Calu3 (cell line): ENCODE results near the gene IPO9. TPM values are rescaled to one million over a fixed set of nuclear protein-coding genes. Genes with fewer than 3 reads are reported as not detected.

Experiments
- BruUV-seq: library from RNA; stranded (reverse); fragments of 400-500 nt; replicated peaks from 2 replicates; lab custom pipeline; 2021; lab: Mats Ljungman, UMichigan
- CTCF ChIA-PET: fragments of 300-600 bp; sonication (Branson Sonifier 250); formaldehyde crosslinking; loops from one replicate; lab custom pipeline; 2022; ENCODE audit warnings: antibody characterized with exemption; lab: Charles Lee
- DNase-seq: peaks from one replicate; pipeline ENCODE4 v3.0.0; 2022
- H3K27ac Mint-ChIP-seq: one replicate; pipeline ENCODE4 v1.8.0; 2022; ENCODE audit warnings: mixed read lengths; ENCODE audit not compliant: unreplicated experiment
- H3K27me3 Mint-ChIP-seq: one replicate; pipeline ENCODE4 v1.8.0; 2022; ENCODE audit warnings: mixed read lengths; ENCODE audit not compliant: unreplicated experiment
- H3K36me3 Mint-ChIP-seq: one replicate; pipeline ENCODE4 v1.8.0; 2022; ENCODE audit warnings: mild to moderate bottlenecking, moderate library complexity, mixed read lengths; ENCODE audit not compliant: insufficient read depth, unreplicated experiment
- H3K4me1 Mint-ChIP-seq: one replicate; pipeline ENCODE4 v1.8.0; 2022; ENCODE audit warnings: mild to moderate bottlenecking, low read depth, mixed read lengths; ENCODE audit not compliant: unreplicated experiment
- H3K4me3 Mint-ChIP-seq: one replicate; pipeline ENCODE4 v1.8.0; 2022; ENCODE audit warnings: mild to moderate bottlenecking, low read depth, moderate library complexity, mixed read lengths; ENCODE audit not compliant: unreplicated experiment
- H3K9me3 Mint-ChIP-seq: one replicate; pipeline ENCODE4 v1.8.0; 2022; ENCODE audit warnings: low read depth, mixed read lengths; ENCODE audit not compliant: unreplicated experiment
- intact Hi-C: fragments of 100-400 bp; cut with micrococcal nuclease; formaldehyde crosslinking; loops from one replicate; pipeline ENCODE4 v1.10.0; 2022; ENCODE audit not compliant: unreplicated experiment
- total RNA-seq: library from RNA; stranded (reverse); gene quantifications from 2 replicates; pipeline ENCODE4 v1.2.3, GENCODE V29; 2022
- TF ChIP-seq, protein P1 (sequence below): fragments of 200-600 bp; IDR thresholded peaks from one replicate; pipeline ENCODE4 v1.8.0; 2022; ENCODE audit warnings: antibody characterized with exemption; ENCODE audit not compliant: unreplicated experiment

Gene IPO9
- total RNA-seq, 1 experiment from 2014 or later = 98.8 TPM

DNA sequence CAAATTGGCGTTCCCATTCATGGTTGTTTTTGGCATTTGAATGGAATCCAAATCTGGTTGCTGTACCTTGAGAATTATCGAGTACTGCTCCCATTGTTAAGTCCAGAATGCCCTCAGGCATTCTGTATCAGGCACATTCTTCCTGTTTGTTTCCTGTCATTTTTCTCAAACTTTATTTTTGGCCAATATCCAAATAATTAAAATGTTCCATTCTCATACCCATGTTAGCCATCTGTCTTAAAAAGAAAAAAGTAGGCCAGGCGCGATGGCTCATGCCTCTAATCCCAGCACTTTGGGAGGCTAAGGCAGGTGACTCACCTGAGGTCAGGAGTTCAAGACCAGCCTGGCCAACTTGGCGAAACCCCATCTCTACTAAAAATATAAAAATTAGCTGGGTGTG is 30.5 kb downstream of the IPO9 start:
- H3K27ac Mint-ChIP-seq = no peak overlapping the region
- no peak overlapping the region for H3K4me3 Mint-ChIP-seq
- TF ChIP-seq, protein P1, sequence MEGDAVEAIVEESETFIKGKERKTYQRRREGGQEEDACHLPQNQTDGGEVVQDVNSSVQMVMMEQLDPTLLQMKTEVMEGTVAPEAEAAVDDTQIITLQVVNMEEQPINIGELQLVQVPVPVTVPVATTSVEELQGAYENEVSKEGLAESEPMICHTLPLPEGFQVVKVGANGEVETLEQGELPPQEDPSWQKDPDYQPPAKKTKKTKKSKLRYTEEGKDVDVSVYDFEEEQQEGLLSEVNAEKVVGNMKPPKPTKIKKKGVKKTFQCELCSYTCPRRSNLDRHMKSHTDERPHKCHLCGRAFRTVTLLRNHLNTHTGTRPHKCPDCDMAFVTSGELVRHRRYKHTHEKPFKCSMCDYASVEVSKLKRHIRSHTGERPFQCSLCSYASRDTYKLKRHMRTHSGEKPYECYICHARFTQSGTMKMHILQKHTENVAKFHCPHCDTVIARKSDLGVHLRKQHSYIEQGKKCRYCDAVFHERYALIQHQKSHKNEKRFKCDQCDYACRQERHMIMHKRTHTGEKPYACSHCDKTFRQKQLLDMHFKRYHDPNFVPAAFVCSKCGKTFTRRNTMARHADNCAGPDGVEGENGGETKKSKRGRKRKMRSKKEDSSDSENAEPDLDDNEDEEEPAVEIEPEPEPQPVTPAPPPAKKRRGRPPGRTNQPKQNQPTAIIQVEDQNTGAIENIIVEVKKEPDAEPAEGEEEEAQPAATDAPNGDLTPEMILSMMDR = no peak
- BruUV-seq = no TSS peak
- H3K9me3 Mint-ChIP-seq = no peaks in the 10 kb centered on the region
- DNase-seq = no peak
- intact Hi-C loops = no loop called here
- peaks cover 65% of the 10 kb centered on the region for H3K36me3 Mint-ChIP-seq
- CTCF ChIA-PET = interaction anchor here (0.7 kb wide), 1 partner anchor 50 kb away, joined by 3 read pairs; no protein-coding TSS in a partner anchor
- H3K4me1 Mint-ChIP-seq = peaks cover 14% of the 10 kb centered on the region
- H3K27me3 Mint-ChIP-seq = no peaks in the 10 kb centered on the region

DNA sequence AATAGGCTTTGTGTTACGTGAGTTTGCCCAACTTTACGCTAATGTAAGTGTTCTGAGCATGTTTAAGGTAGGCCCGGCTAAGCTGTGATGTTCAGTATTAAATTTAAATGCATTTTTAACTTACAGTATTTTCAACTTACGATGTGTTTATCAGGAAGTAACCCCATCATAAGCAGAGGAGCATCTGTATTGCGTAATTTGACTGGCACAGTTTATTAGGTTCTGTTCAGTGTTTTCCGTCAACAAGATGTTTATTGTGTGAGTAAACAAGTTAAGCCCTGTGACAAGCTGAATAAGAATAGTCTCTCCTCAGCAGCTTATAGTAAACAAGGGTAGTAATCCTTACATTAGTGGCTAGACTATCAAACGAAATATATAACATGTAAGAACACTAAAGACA is 32.5 kb downstream of the IPO9 start:
- no peak overlapping the region for H3K4me3 Mint-ChIP-seq
- no peak for DNase-seq
- no TSS peak for BruUV-seq
- no peaks in the 10 kb centered on the region for H3K27me3 Mint-ChIP-seq
- no peak overlapping the region for H3K27ac Mint-ChIP-seq
- intact Hi-C loops = no loop called here
- CTCF ChIA-PET = interaction anchor here (0.6 kb wide), 2 partner anchors 26 to 69 kb away, joined by 3 to 6 read pairs; no protein-coding TSS in a partner anchor
- H3K36me3 Mint-ChIP-seq = peaks cover 54% of the 10 kb centered on the region
- TF ChIP-seq, protein P1 = no peak
- peaks cover 14% of the 10 kb centered on the region for H3K4me1 Mint-ChIP-seq
- no peaks in the 10 kb centered on the region for H3K9me3 Mint-ChIP-seq

DNA sequence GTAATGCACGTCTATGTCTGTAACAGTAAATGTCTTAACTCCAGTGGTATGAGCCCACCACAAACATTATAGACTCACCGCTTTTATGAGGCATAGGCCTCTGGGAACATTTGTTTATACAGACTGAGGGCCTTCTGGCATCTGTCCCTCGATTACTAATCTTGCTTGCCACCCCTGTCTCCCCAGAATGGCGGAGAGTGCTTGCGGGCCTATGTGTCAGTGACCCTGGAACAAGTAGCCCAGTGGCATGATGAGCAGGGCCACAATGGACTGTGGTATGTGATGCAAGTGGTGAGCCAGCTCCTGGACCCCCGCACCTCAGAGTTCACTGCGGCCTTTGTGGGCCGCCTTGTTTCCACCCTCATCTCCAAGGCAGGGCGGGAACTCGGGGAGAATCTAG is 41.4 kb downstream of the IPO9 start:
- no TSS peak for BruUV-seq
- H3K27ac Mint-ChIP-seq = no peak overlapping the region
- CTCF ChIA-PET = no interaction called here
- TF ChIP-seq, protein P1 = no peak
- H3K27me3 Mint-ChIP-seq = no peaks in the 10 kb centered on the region
- H3K36me3 Mint-ChIP-seq = peaks cover 68% of the 10 kb centered on the region
- H3K4me3 Mint-ChIP-seq = no peak overlapping the region
- no peaks in the 10 kb centered on the region for H3K4me1 Mint-ChIP-seq
- intact Hi-C loops = no loop called here
- DNase-seq = no peak
- H3K9me3 Mint-ChIP-seq = no peaks in the 10 kb centered on the region

DNA sequence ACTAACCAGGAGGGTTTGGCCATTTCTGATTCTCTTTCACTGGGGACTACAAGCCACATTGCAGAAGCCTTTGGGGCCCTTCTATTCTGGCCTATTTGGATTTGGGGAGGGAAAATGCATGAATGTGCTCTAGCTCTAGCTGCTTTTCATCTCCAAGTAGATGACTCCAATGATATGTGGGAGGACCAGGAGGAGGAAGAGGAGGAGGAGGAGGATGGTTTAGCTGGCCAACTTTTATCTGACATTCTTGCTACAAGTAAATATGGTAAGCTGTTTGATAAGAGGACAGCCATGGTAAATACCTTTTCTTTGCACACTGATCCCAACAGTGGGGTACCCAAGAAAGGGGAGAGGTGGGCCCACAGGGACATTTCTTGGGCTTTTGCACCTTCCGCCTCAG is 45.7 kb downstream of the IPO9 start:
- Mint-ChIP-seq H3K27me3 (no peaks in the 10 kb centered on the region), H3K9me3 (no peaks in the 10 kb centered on the region), H3K27ac (no peak overlapping the region), H3K4me3 (no peak overlapping the region), H3K4me1 (no peaks in the 10 kb centered on the region), H3K36me3 (peaks cover 63% of the 10 kb centered on the region)
- CTCF ChIA-PET = no interaction called here
- intact Hi-C loops = loop anchor here (5.0 kb wide), 1 partner anchor 263 kb away; no protein-coding TSS in a partner anchor
- TF ChIP-seq, protein P1 = no peak
- no peak for DNase-seq
- BruUV-seq = no TSS peak
